ENCODE measurements around the gene AUTS2.

GRCh38 chr7:70321016-70321590 lies 722.8 kb downstream of the AUTS2 start:
- TF ChIP-seq CTCF (IDR thresholded peaks at IDR 0.05; ENCODE audit: low read length) (no peak), EZH2 (IDR thresholded peaks at IDR 0.05; ENCODE audit: borderline replicate concordance, low read length) (no peak)

Measured in OCI-LY1 (cell line).